Mucosa of descending colon (tissue), 3 donors: ENCODE results near the gene TUB. TPM values are rescaled to one million over a fixed set of nuclear protein-coding genes. Genes with fewer than 3 reads are reported as not detected.

Experiments used
- ATAC-seq: fragments of 200-7000 bp; cut with Tn5 transposase; one replicate; pipeline ENCODE4 v1.9.1; 2020; ENCODE audit warnings: mild to moderate bottlenecking, moderate library complexity
- DNase-seq, 3 donors: peaks; one replicate each; pipeline ENCODE4 v3.0.0-alpha.2; 2020
- H3K36me3 ChIP-seq: fragments of 200-600 bp; one replicate; pipeline ENCODE4 v1.8.0; 2021; ENCODE audit warnings: low read depth, mild to moderate bottlenecking
- H3K4me1 ChIP-seq: fragments of 200-600 bp; one replicate; pipeline ENCODE4 v1.8.0; 2021; ENCODE audit warnings: low read depth, mild to moderate bottlenecking
- H3K4me3 ChIP-seq: fragments of 200-600 bp; one replicate; pipeline ENCODE4 v1.8.0; 2021; ENCODE audit warnings: mild to moderate bottlenecking
- H3K9me3 ChIP-seq: fragments of 200-600 bp; one replicate; pipeline ENCODE4 v1.8.0; 2021; ENCODE audit warnings: mild to moderate bottlenecking
- intact Hi-C, 2 donors: fragments of 100-400 bp; cut with DNase I in 1 of 2; cut with micrococcal nuclease in 1 of 2; formaldehyde crosslinking; loops; one replicate each; pipeline versions ENCODE4 v1.11.0 to v1.11.1; 2022; cut with DNase I, micrococcal nuclease
- total RNA-seq, 3 donors: library from RNA; stranded (reverse); fragmentation: NEBNext Ultra II Directional in 2 of 3; extraction: Animal tissue kit (Norgen Biotek cat#: 25700) in 2 of 3; gene quantifications; one replicate each; pipeline versions ENCODE4 v1.2.1 to v1.2.4, GENCODE V29; 2021 to 2023
- TF ChIP-seq, protein P1 (sequence below): fragments of 200-600 bp; IDR thresholded peaks from one replicate; pipeline ENCODE4 v1.8.0; 2022; ENCODE audit warnings: antibody characterized with exemption, mild to moderate bottlenecking
- donor health status: DM: no; HTN: no; CAD: no; lungs with moderate emphysema.
- donor health status: DM: no; HTN: no; CAD: no.
- donor health status: DM: no; HTN: yes; CAD: no.

Gene TUB
- total RNA-seq, 3 donors from 2014 or later = 0.58 to 10.4 (median 1.8) TPM

DNA sequence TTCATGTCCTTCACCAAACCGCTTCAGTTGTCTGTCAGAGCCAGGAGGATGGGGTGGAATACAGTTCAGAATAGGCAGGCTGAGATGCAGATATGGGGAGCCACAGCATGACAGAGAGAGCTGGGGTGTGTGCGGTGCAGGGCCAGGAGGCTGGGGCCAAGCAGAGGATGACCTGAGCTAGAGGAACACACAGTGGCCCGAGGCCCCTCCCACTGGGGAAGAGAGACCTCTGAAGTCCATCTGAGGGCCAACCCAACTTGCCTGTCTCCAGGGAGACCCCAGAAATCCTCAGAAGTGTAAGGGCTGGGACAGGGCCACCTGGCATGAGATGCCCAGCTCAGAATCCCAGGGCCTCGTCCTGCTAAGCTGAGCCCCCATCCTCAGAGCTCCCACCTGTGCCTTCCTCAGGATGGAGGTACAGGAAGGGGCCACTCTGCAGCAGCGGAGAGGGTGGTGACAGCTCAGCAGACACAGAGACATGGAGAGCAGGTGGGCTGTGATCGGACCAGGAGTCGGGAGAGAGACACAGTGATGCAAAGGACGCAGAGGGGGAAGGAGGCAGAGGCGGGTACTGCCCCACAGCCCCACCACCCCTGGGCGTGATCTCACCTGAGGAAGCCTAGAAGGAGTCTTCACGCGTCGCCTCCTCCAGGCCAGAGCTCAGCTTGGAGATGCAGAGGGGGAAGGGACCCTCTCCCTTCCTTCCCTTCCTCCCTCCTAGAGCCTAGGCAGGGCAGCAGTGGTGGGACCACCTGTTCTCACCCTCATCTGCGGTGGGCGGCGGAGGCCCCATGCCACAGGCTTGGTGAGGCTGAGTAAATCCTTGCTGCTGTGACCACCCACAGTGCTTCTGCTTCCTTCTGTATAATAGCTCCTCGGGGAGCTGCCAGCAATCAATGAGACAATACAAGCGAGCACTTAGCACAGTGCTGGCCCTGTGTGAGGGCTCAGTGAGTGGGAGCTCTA is 9.1 kb upstream of the TUB start:
- Histone ChIP-seq H3K4me1 (no peaks in the 10 kb centered on the region), H3K36me3 (no peaks in the 10 kb centered on the region), H3K4me3 (no peak overlapping the region), H3K9me3 (no peaks in the 10 kb centered on the region)
- ATAC-seq (no peak), DNase-seq (no peak)
- TF ChIP-seq, protein P1, sequence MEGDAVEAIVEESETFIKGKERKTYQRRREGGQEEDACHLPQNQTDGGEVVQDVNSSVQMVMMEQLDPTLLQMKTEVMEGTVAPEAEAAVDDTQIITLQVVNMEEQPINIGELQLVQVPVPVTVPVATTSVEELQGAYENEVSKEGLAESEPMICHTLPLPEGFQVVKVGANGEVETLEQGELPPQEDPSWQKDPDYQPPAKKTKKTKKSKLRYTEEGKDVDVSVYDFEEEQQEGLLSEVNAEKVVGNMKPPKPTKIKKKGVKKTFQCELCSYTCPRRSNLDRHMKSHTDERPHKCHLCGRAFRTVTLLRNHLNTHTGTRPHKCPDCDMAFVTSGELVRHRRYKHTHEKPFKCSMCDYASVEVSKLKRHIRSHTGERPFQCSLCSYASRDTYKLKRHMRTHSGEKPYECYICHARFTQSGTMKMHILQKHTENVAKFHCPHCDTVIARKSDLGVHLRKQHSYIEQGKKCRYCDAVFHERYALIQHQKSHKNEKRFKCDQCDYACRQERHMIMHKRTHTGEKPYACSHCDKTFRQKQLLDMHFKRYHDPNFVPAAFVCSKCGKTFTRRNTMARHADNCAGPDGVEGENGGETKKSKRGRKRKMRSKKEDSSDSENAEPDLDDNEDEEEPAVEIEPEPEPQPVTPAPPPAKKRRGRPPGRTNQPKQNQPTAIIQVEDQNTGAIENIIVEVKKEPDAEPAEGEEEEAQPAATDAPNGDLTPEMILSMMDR = no peak
- intact Hi-C loops = no loop called here

DNA sequence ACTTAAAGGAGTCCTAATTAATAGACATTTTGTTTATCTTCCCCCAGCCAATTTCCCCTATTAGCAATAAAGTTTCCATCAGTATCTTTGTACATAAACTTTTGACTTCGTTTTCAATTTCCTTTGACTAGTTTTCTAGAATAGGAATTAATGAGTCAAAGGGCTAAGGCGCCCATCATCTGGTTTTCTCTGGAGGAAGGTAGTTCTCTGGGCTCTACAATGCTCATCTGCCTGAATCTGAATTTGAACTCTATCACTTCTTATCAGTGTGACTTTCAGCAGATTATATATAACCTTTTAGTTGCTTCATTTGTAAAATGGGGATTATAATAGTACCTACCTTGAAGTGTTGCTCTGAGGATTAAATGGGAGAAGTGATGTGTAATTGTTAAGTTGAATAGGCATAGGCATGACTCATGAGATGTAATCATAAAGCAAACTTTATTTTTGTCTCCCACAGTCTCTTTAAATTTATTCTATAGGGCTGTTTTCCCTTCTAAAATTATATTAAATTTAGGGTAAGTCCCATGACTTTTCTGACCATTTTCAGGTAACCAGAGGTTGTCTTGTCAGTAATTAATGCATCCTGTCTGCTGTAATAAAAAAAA is 5.8 kb upstream of the TUB start:
- TF ChIP-seq, protein P1 = no peak

DNA sequence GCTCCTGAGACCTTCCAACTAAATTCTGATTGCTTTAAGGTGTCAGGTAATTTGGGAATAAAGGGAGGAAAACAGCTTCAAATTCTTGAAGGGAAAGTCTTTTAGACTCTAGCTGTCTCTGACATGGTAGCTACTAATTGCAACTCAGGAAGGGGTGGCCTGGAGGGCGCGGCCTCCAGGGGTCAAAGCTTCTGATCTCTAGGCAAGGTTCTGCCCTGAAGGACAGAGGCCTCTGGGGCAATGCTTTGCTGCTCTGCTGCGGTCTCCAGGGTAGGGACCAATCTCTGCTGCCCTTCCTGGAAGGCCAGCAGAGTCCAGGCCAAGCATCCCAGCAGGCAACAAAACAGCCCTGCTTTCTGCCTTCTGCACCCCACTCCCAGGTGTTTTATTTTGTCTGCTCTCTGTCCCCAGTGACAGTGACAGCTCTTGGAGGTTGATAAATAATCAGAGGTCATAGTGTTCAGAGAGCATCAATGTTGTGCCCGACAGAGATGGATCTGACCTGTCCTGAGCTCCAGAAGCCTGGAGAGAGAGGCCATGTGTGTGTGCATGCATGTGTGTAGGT is 1.8 kb upstream of the TUB start:
- no peaks in the 10 kb centered on the region for H3K4me1 ChIP-seq
- ATAC-seq = no peak
- H3K36me3 ChIP-seq = no peaks in the 10 kb centered on the region
- intact Hi-C loops = no loop called here
- DNase-seq = no peak
- no peaks in the 10 kb centered on the region for H3K9me3 ChIP-seq
- no peak overlapping the region for H3K4me3 ChIP-seq
- TF ChIP-seq, protein P1 = no peak

More for the DNA sequence above, 5.8 kb upstream of the TUB start:
- H3K36me3 ChIP-seq = no peaks in the 10 kb centered on the region
- DNase-seq = no peak
- no peaks in the 10 kb centered on the region for H3K9me3 ChIP-seq
- intact Hi-C loops = no loop called here
- no peak for ATAC-seq
- H3K4me3 ChIP-seq = no peak overlapping the region
- no peaks in the 10 kb centered on the region for H3K4me1 ChIP-seq

DNA sequence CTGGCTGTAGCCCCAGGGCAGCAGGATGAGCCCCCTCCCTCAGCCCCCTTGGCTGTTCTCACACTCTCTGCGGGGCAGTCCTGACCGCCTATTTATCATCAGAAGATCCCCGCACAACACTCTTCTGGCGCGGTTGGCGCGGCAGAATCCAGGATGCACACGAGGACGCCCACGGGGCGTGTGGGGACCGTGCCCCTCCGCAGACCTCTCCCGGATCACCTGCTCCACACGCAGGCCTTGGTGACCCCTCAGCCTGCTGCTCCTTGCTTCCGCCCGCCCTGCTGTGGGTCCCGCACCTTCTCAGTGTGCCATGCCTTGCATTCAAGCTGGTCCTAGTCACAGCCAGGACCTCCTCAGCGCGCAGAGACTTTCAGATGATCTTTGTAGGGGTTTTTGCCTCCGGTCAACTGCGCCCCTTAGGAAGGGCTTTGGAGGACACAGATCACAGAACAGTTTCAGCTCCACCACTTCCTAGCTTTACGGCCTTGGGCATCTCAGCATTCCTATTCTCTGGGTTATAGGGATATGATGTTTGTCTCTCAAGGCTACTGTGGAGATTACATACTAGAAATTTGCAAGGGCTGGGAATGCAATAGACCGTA is 841 bp upstream of the TUB start:
- no peaks in the 10 kb centered on the region for H3K4me1 ChIP-seq
- TF ChIP-seq, protein P1 = no peak
- no peaks in the 10 kb centered on the region for H3K9me3 ChIP-seq
- ATAC-seq = no peak
- intact Hi-C loops = no loop called here
- H3K4me3 ChIP-seq = no peak overlapping the region
- H3K36me3 ChIP-seq = no peaks in the 10 kb centered on the region
- DNase-seq = no peak

DNA sequence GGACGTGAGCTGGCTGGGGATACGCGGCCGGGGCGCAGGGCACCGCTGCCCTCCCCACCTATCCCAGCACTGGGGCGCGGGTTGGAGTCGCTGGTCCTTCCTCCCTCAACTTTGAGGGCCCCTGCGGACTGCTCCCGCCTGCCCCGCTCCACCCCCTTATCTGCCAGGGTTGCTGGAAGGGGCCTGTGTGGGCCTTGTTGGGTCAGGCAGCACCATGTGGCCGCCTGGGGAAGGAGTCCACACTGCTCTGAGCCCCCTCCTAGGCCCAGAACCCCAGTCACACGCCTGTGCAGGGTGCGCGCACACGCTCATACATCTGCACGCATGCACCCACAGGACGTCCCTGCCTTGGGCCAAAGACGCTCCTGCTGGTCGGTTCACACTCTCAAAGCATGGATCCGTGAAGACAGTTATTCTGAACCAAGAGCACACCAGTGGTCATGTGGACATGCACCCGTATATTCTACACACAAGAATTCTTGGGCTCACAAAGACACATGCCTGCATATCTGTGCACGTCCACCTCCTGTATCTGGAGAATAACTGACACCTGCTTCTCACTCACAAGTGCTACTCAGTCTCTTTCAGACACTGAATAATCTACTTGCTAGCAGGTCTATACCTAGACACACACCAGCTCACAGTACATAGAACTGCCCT is 710 bp downstream of the TUB start:
- Histone ChIP-seq H3K36me3 (no peaks in the 10 kb centered on the region), H3K9me3 (no peaks in the 10 kb centered on the region), H3K4me1 (no peaks in the 10 kb centered on the region), H3K4me3 (no peak overlapping the region)
- ATAC-seq = no peak
- intact Hi-C loops = no loop called here
- TF ChIP-seq, protein P1 = no peak
- no peak for DNase-seq
